Measurements from ENCODE around the gene STX11. TPM values are rescaled to one million over a fixed set of nuclear protein-coding genes. Genes with fewer than 3 reads are reported as not detected.
A peak's percentile ranks its signal among the peaks of the same experiment; 100 is the strongest.

The STX11 gene
- total RNA-seq, 1 experiment from 2014 or later, result not detected

DNA sequence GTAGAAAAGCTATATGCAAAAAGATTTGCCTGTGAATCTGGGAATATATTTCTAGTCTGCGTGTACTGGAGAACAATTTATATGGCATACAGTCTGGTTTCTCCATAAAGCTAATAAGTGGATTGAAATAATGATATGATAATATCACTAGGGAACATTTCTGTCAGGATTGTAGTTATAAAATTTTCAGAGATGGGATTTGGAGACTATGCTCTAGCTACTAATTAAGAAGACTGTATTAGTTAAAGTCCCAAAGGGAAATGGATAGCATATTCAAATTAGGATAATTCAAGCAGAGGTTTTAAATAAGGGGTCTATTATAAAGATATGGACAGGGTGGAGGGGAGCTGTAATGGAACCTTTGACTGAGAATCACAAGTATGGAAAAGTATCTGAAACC, 7.2 kb upstream of the STX11 start:
- no peak for DNase-seq (ENCODE audit: low spot score)

GRCh38 chr6:144143878-144144277, 6.4 kb upstream of the STX11 start:
- DNase-seq (ENCODE audit: low spot score), result no peak

GRCh38 chr6:144144996-144145395, 5.3 kb upstream of the STX11 start:
- no peak for DNase-seq (ENCODE audit: low spot score)

DNA sequence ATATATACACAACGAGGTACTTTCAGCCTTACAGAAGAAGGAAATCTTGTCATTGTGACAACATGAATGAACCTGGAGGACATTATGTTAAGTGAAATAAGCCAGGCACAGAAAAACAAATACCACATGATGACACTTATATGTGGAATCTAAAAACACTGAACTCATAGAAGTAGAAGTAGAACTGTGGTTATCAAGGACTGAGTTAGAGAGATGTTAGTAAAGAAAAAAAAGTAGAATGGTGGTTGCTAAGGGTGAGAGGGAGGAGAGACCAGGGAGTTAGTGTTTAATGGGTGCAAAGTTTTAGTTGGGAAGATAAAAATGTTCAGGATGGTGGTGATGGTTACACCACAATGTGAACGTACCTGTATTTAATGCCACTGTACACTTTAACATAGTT, 4.8 kb upstream of the STX11 start:
- DNase-seq (ENCODE audit: low spot score), result no peak

- DNase-seq (ENCODE audit: low spot score), result no peak
Observed at GRCh38 chr6:144148886-144149285, 1.4 kb upstream of the STX11 start.

- no peak for DNase-seq (ENCODE audit: low spot score)
Observed at GRCh38 chr6:144149558-144149893, 791 bp upstream of the STX11 start.

DNA sequence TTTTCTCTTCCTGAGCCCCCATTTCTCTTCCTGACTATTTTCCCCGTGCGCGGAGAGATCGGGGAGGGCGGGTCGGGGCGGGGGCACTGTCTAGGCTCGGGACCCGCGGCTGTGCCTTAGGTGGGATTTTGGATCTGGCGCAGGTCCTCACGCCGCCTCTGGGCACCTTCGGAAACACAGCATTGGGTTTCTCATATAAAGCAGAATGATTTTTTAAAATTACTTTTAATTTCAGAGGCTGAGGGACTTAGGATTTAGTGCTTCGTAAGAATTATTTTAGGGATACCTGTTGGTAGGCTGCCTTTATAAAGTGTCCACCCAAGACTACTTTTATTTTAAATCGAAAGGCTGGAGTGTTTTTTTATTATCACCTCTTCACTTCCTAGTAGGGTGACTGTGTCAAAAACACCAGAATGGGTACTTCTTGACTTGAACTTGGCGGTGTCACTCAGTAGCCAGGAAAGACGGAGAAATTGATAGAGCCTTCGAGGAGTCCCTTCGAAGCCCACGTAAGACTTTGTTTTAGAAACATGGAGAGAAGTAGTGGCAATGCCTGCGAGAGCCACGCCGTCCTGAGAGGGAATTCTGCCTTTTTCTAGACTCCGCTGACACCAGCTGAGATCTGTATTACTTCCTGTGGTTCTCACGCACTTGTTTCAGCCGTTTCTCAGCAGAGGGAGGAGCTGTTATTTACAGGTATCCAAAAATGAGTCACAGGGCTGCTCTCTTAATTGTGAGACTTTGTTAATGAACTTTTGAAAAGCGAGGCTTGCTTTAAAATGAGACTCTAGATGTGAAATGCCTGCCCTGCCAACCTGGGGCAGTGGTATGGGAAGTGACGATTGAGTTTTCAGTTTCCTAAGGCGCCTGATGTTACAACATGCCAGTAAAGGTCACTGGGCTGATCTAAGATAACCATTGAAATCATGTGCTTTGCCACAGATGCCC, 667 bp downstream of the STX11 start:
- no peak for DNase-seq (ENCODE audit: low spot score)

DNA sequence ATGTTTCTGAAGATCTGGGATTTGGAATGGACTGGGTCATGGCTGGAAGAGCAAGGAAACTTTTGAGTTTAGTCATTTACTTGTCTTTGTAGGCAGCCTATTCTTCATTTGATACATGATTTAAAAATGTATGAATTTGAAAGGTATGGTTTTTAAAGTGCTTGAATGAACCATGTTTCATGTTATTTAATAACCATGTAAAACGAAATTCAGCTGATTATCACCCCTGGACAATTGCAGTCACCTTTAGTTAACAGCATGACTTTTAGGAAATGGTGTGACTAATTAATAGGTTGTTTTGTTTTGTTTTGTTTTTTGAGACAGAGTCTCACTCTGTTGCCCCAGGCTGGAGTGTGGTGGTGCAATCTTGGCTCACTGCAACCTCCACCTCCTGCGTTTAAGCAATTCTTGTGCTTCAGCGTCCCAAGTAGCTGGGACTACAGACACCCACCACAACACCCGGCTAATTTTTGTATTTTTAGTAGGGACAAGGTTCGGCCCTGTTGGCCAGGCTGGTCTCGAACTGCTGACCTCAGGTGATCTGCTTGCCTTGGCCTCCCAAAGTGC, 2.1 kb downstream of the STX11 start:
- no peak for DNase-seq (ENCODE audit: low spot score)

- DNase-seq (ENCODE audit: low spot score), result no peak
Observed at GRCh38 chr6:144153260-144153659, 2.9 kb downstream of the STX11 start.

- no peak for DNase-seq (ENCODE audit: low spot score)
Observed at GRCh38 chr6:144153971-144154370, 3.7 kb downstream of the STX11 start.

DNA sequence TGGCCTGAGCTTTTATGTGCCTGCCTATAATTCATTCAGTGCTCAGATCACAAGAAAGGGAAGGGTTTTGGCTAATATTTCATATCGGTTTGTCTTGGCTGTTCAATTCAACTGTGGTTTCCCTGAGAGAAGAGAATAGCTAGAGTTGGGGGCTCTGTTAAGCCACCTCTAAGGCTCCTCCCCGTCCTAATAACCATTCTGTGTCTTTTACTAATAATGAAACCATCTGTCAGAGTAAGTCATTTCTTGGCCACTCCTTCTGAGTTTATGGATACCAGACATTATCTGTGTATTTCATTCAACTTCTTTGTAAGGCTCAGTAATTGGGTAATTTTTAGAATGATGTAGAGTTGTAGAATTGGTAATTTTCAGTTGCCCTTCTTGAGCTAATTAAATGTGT, 5.2 kb downstream of the STX11 start:
- DNase-seq (ENCODE audit: low spot score), result no peak

DNA sequence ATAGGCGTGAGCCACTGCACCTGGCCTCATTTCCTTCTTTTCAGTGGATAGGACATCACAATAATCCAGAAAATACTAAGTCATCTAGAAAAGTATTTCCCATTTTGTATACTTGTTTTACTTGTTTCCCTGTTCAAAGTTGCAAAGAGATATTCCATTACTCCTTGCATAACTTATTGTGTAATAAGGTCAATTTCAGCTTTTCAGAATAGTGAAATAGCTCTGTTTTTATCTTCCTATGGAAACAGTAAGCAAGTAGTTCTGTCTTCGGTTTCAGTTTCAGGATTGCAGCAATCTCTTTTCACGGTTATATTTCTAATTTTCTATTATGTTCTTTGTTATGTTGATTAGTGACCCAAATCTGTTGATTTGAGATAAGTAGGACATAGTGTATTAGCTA, 6.0 kb downstream of the STX11 start:
- DNase-seq (ENCODE audit: low spot score), result no peak

- no peak for DNase-seq (ENCODE audit: low spot score)
Observed at GRCh38 chr6:144156991-144157390, 6.7 kb downstream of the STX11 start.

- peak; percentile 13 for DNase-seq (ENCODE audit: low spot score)
Observed at GRCh38 chr6:144158133-144158532, 7.8 kb downstream of the STX11 start.

DNA sequence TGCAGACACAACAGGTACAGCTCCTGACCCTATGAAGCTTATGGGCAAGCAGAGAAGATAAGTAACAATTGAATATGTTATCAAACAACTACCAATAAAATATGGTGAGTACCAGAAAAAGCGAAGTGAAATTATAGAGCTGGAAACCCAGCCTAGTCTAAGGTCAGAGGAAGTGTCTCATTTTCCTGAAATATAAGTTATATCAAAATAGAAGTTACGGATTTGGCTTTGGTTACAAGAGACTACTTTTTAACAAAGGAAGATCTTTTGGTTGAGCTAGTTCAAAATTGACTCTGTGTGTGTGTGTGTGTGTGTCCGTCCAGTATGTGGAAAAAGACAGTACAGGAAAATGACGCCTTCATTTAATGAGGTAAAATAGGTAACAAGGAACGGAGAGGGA, 8.9 kb downstream of the STX11 start:
- DNase-seq (ENCODE audit: low spot score), result no peak

DNA sequence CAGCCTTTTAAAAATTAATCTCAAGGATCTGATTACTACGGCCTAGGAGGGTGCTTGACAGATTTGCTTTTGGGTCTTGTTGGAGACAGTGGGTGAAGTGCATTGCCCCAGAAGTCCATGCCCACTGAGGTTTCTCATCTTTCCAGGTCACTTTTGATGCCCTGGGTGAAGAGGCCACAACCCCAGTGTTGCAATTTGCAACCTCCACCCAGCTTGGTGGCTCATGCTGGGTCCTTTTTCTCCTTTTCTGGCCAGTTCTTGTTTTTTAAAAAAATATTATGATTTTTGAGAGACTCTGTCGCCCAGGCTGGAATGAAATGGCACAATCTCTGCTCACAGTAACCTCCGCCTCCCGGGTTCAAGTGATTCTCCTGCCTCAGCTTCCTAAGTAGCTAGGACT, 9.4 kb downstream of the STX11 start:
- DNase-seq (ENCODE audit: low spot score), result no peak

DNA sequence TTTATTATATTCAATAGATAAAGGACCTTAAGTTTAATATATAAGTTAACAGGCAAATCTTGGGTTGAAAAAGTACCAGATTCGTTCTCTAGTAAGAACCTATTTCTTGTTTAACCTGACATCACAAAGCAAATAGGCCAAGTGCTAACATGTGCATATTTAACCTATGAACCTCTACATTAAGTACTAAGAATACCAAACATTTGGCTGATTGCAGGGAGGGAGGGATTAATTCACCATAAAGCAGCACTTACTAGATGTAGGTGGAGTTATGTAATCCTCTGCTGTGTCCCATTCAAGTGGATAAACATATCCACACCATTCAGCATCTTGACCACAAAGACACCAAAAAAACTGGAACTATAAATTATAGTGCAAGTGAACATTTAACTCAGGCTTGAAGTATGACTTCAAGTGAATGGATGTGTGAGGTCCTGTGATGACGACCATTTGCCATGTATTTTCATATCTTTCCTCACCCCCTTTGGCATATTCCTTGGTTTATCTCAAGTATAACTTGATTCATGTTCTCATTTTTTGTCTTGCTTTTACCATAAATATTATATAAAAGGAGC, 10.2 kb downstream of the STX11 start:
- DNase-seq (ENCODE audit: low spot score), result no peak

DNA sequence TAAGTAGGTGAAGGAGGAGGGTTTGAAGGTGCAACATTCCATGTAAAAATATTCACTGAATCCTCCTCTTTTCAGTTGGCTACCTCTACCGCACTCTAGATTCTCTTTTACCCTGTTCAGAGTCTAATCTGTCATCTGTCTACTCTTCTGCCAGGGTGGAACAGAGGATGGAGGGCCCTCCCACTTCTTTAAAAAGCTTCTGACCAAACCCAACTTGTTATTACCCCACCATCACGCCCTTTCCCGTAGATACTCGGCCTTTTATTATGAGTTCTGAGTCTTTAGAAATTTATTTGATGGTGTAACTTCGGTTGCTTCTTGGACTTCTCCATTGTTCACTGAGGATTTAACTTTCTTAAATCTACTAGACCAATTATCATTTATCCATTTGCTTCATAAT, 11.7 kb downstream of the STX11 start:
- DNase-seq (ENCODE audit: low spot score), result no peak

- no peak for DNase-seq (ENCODE audit: low spot score)
Observed at GRCh38 chr6:144162977-144163376, 12.7 kb downstream of the STX11 start.

DNA sequence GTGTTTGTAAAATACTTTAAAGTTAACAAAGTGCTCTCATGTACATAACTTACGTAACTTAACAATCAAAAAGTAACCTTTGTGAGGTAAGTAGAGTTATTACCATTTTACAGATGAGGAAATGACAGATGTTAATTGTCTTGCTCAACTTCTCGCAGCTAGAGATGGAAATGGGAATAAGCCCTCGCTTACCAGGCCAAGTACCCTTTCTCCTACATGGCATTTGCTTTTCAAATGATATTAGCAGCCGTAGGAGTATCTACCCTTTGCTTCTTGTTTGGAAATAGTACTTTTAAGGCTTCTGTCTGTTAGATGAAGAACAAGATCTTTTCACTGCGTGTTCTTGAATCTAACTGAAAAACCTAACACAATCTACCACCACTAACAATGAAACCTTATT, 15.5 kb downstream of the STX11 start:
- DNase-seq (ENCODE audit: low spot score), result no peak

DNA sequence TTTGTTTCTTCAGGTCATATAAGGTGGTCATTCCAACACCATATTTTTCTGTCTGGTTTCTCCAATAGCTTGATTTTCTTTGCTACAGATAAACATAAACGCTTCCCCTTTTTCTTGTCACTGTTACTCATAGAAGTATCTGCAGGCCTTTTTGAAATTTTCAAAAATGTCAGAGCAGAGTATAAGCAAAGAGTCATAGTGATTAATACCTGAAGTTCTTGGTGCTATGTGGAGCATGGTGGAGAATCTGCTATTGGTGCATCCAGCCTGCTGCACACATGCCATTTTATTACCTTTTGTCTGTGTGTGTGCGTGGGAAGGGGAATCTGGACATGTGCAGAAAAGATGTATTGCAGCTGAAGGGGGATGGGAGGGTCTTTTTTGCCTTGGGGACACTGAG, 19.7 kb downstream of the STX11 start:
- no peak for DNase-seq (ENCODE audit: low spot score)

GRCh38 chr6:144171406-144171805, 21.1 kb downstream of the STX11 start:
- DNase-seq (ENCODE audit: low spot score), result no peak

- no peak for DNase-seq (ENCODE audit: low spot score)
Observed at GRCh38 chr6:144174006-144174405, 23.7 kb downstream of the STX11 start.

Data from H4 (cell line).